Mucosa of gallbladder (tissue), 1 donor: Measurements from ENCODE around the gene SRRM5. TPM values are rescaled to one million over a fixed set of nuclear protein-coding genes. Genes with fewer than 3 reads are reported as not detected.
"Not testable (repeated sequence)": the region's sequence is repeated elsewhere in the genome, so short reads cannot be mapped to it uniquely, and the experiment has no call there.

Experiments used
- DNase-seq: peaks from one replicate; pipeline ENCODE4 v3.0.0-alpha.2; 2020; ENCODE audit warnings: low spot score
- total RNA-seq: library from RNA; stranded (reverse); gene quantifications from one replicate; pipeline ENCODE4 v1.2.1, GENCODE V29; 2021
- donor health status: DM: no; HTN: no; CAD: no.

The SRRM5 gene
- total RNA-seq, 1 donor from 2014 or later, result 0.52 TPM

- no peak for DNase-seq
These were observed 4.4 kb downstream of the SRRM5 start for GRCh38 chr19:43616306-43616705.

GRCh38 chr19:43616954-43617353 is 5.1 kb downstream of the SRRM5 start:
- no peak for DNase-seq

- no peak for DNase-seq
These were observed 7.0 kb downstream of the SRRM5 start for GRCh38 chr19:43618921-43619261.

- peak; percentile 84 for DNase-seq
These were observed 7.6 kb downstream of the SRRM5 start, which contains the start of gene ZNF428 for GRCh38 chr19:43619262-43620060. Gene ZNF428 (minus strand): TSS chr19:43619629. CDS start chr19:43614304, 5,325 bp downstream.

GRCh38 chr19:43620061-43621001 is 8.4 kb downstream of the SRRM5 start:
- no peak for DNase-seq

- DNase-seq, result no peak
These were observed 10.2 kb downstream of the SRRM5 start for GRCh38 chr19:43622070-43622469.

- no peak for DNase-seq
These were observed 11.1 kb downstream of the SRRM5 start for GRCh38 chr19:43622956-43623355.

GRCh38 chr19:43623889-43624670 is 12.2 kb downstream of the SRRM5 start:
- DNase-seq, result no peak

- peak; percentile 26 for DNase-seq
These were observed 13.0 kb downstream of the SRRM5 start for GRCh38 chr19:43624933-43625332.

- no peak for DNase-seq
These were observed 14.2 kb downstream of the SRRM5 start for GRCh38 chr19:43625918-43626579.

- no peak for DNase-seq
These were observed 14.9 kb downstream of the SRRM5 start for GRCh38 chr19:43626838-43627237.

- DNase-seq, result no peak
These were observed 16.9 kb downstream of the SRRM5 start for GRCh38 chr19:43628646-43629326.

- DNase-seq, result no peak
These were observed 19.6 kb downstream of the SRRM5 start for GRCh38 chr19:43631491-43631890.

- DNase-seq, result no peak
These were observed 21.6 kb downstream of the SRRM5 start for GRCh38 chr19:43633520-43633919.

GRCh38 chr19:43634068-43634467 is 22.2 kb downstream of the SRRM5 start:
- no peak for DNase-seq

GRCh38 chr19:43634506-43634871 is 22.6 kb downstream of the SRRM5 start:
- DNase-seq, result no peak

- DNase-seq, result no peak
These were observed 23.1 kb downstream of the SRRM5 start for GRCh38 chr19:43634872-43635560.

GRCh38 chr19:43635561-43635940 is 23.7 kb downstream of the SRRM5 start:
- not testable (repeated sequence) for DNase-seq

GRCh38 chr19:43636121-43636683 is 24.3 kb downstream of the SRRM5 start:
- no peak for DNase-seq
